A673 (cell line): ENCODE data around the gene DHX57. TPM values are rescaled to one million over a fixed set of nuclear protein-coding genes. Genes with fewer than 3 reads are reported as not detected.
"Not testable (repeated sequence)": the region's sequence is repeated elsewhere in the genome, so short reads cannot be mapped to it uniquely, and the experiment has no call there.

Experiments used
- BruUV-seq: library from RNA; stranded (reverse); fragments of 400-500 nt; replicated peaks from 2 replicates; lab custom pipeline; 2021; lab: Mats Ljungman, UMichigan
- CTCF ChIA-PET: fragments of 300-600 bp; sonication (Branson Sonifier 250); formaldehyde crosslinking; loops from one replicate; lab custom pipeline; 2022; ENCODE audit warnings: antibody characterized with exemption; lab: Charles Lee
- POLR2A ChIA-PET: fragments of 300-600 bp; sonication (Branson Sonifier 250); formaldehyde crosslinking; loops from one replicate; lab custom pipeline; 2022; ENCODE audit warnings: antibody characterized with exemption; ENCODE audit not compliant: low non-redundant PET; lab: Charles Lee
- DNase-seq: peaks from one replicate; pipeline ENCODE4 v3.0.0-alpha.2; 2015; ENCODE audit warnings: low spot score
- H3K27ac ChIP-seq: fragments of 200-600 bp; sonication (generic); 2 replicates; pipeline ENCODE4 v1.5.1; 2016; ENCODE audit warnings: mixed run types, low read depth, mild to moderate bottlenecking, mixed read lengths, antibody characterized with exemption, low read length; ENCODE audit not compliant: poor library complexity, severe bottlenecking
- H3K27me3 ChIP-seq: fragments of 200-600 bp; sonication (generic); replicated peaks from 2 replicates; pipeline ENCODE4 v1.6.1; 2017; ENCODE audit warnings: mixed run types, low read depth, mild to moderate bottlenecking, mixed read lengths, antibody characterized with exemption, low read length; ENCODE audit not compliant: insufficient read depth, poor library complexity
- H3K36me3 ChIP-seq: fragments of 200-600 bp; sonication (generic); 2 replicates; pipeline ENCODE4 v1.6.1; 2016; ENCODE audit warnings: mixed run types, mild to moderate bottlenecking, mixed read lengths, antibody characterized with exemption, low read length; ENCODE audit not compliant: insufficient read depth, poor library complexity, severe bottlenecking
- H3K4me1 ChIP-seq: fragments of 200-600 bp; sonication (generic); 2 replicates; pipeline ENCODE4 v1.6.1; 2017; ENCODE audit warnings: mixed run types, mild to moderate bottlenecking, mixed read lengths, antibody characterized with exemption, low read length; ENCODE audit not compliant: insufficient read depth, poor library complexity, severe bottlenecking
- H3K4me3 ChIP-seq: fragments of 200-600 bp; sonication (generic); 2 replicates; pipeline ENCODE4 v1.5.1; 2016; ENCODE audit warnings: low read depth, mixed run types, mild to moderate bottlenecking, mixed read lengths, low read length; ENCODE audit not compliant: poor library complexity, severe bottlenecking
- H3K9me3 ChIP-seq: fragments of 200-600 bp; sonication (generic); 2 replicates; pipeline ENCODE4 v1.6.1; 2016; ENCODE audit warnings: mixed run types, low read depth, mild to moderate bottlenecking, mixed read lengths, antibody characterized with exemption, low read length; ENCODE audit not compliant: poor library complexity, severe bottlenecking
- CTCF ChIP-seq: fragments of 300-800, 200-600 bp; sonication (generic); conservative IDR thresholded peaks from 2 replicates; pipeline ENCODE4 v1.5.1; 2017; ENCODE audit warnings: low read depth, mild to moderate bottlenecking, antibody characterized with exemption, low read length, moderate library complexity, mixed read lengths
- EZH2 ChIP-seq: fragments of 200-600 bp; sonication (generic); IDR thresholded peaks from 2 replicates; pipeline ENCODE4 v1.6.1; 2017; ENCODE audit warnings: borderline replicate concordance, low read depth, mild to moderate bottlenecking, mixed read lengths, antibody characterized with exemption, low read length; ENCODE audit not compliant: poor library complexity, severe bottlenecking
- intact Hi-C: fragments of 100-400 bp; cut with micrococcal nuclease; formaldehyde crosslinking; loops from one replicate; pipeline ENCODE4 v1.10.0; 2022; ENCODE audit not compliant: unreplicated experiment
- total RNA-seq: library from RNA; stranded (reverse); gene quantifications from 2 replicates; pipeline ENCODE4 v1.2.3, GENCODE V29; 2021

DHX57 gene
- total RNA-seq, 1 experiment from 2014 or later, result 30.6 TPM

- intact Hi-C loops, result no loop called here
- DNase-seq, result no peak
- BruUV-seq, result TSS peak; percentile 86
- Histone ChIP-seq H3K27ac (no peak overlapping the region), H3K36me3 (no peaks in the 10 kb centered on the region), H3K4me1 (no peaks in the 10 kb centered on the region), H3K4me3 (no peak overlapping the region), H3K9me3 (no peaks in the 10 kb centered on the region), H3K27me3 (no peaks in the 10 kb centered on the region)
- ChIA-PET CTCF (no interaction called here), POLR2A (no interaction called here)
- no peak for TF ChIP-seq CTCF
- no peak for TF ChIP-seq EZH2
Observed at GRCh38 chr2:38797953-38798352, 77.8 kb downstream of the DHX57 start.

DNA sequence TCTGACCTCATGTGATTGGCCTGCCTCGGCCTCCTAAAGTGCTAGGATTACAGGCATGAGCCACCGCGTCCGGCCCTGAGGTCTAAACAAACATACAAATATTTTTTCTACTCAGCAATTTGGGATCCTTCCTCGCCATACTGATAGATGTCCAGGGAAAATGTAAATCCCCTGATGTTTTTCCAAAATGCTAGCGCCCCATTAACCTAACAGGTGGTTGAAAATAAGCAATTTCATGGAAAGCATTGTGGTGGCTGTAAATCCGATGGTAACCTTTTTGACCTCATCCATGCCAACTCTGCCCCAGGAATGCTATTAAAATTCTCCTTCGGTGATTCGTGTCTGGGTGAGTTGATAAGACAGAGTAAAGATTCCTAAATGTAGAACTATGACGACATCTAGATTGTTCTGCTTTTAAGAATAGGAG is 78.5 kb downstream of the DHX57 start:
- Histone ChIP-seq H3K4me1 (no peaks in the 10 kb centered on the region), H3K4me3 (no peak overlapping the region), H3K27me3 (no peaks in the 10 kb centered on the region), H3K9me3 (no peaks in the 10 kb centered on the region), H3K27ac (no peak overlapping the region), H3K36me3 (no peaks in the 10 kb centered on the region)
- BruUV-seq, result no TSS peak
- intact Hi-C loops, result no loop called here
- ChIA-PET POLR2A (no interaction called here), CTCF (no interaction called here)
- TF ChIP-seq CTCF (no peak), EZH2 (no peak)
- no peak for DNase-seq

DNA sequence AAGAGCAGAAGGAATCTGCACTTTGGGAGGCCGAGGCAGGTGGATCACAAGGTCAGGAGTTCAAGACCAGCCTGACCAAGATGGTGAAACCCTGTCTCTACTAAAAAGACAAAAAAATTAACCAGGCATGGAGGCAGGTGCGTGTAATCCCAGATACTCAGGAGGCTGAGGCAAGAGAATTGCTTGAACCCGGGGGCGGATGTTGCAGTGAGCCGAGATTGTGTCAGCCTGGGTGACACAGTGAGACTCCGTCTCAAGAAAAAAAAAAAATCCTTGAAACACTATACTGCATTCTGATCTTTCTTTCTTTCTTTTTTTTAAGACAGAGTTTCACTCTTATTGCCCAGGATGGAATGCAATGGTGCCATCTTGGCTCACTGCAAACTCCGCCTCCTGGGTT is 80.7 kb downstream of the DHX57 start:
- H3K36me3 ChIP-seq, DNase-seq, intact Hi-C loops, CTCF ChIA-PET, H3K9me3 ChIP-seq, H3K27ac ChIP-seq, H3K4me1 ChIP-seq, BruUV-seq, H3K4me3 ChIP-seq, H3K27me3 ChIP-seq: not testable (repeated sequence)
- POLR2A ChIA-PET, result interaction anchor here (0.5 kb wide), 1 partner anchor 45 kb away, joined by 9 read pairs; no protein-coding TSS in a partner anchor

DNA sequence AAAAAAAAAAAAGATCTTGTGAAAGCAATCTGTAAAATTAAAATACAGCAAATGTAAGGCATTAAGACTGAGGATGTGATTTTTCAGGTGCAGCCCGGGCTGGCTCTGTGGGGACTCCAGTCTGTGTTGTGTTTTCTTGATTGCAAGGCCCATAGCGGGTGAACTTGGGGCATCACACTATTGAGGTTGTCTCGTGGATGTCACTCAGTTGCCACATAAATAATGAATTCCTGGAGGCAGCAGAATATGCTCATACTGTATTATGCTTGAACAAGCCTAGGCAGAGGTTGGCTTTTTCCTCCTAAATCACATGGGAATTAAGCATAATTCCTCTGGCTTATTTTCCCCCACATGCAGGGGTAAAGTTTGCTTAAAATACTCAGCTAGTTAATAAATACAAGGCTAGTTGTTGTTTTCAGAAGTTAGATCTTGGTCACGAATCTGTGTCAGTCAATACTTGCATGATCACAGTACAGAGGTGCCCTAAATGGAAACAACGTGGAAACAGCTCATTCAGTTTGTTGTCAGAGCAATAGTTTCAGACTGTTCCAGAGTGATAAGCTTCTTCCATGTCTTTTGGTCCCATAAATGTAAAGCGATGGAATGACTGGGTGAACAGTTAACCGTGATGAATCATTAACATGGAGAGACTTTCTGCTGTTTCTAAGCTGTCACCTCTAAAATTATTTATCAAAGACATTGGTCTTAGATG is 81.3 kb downstream of the DHX57 start:
- TF ChIP-seq EZH2, result no peak
- no peak for TF ChIP-seq CTCF
- CTCF ChIA-PET, result no interaction called here
- Histone ChIP-seq H3K4me1 (no peaks in the 10 kb centered on the region), H3K27me3 (no peaks in the 10 kb centered on the region), H3K36me3 (no peaks in the 10 kb centered on the region), H3K27ac (no peak overlapping the region), H3K9me3 (no peaks in the 10 kb centered on the region), H3K4me3 (no peak overlapping the region)
- intact Hi-C loops, result no loop called here
- POLR2A ChIA-PET, result no interaction called here
- DNase-seq, result no peak
- no TSS peak for BruUV-seq
